SIG-M5 (cell line): ENCODE results near the gene PRKG2.
"Not testable (repeated sequence)": the region's sequence is repeated elsewhere in the genome, so short reads cannot be mapped to it uniquely, and the experiment has no call there.

Source experiments
- DNase-seq: peaks from one replicate; lab custom pipeline; 2025; lab: John Stamatoyannopoulos, UW

Gene PRKG2

GRCh38 chr4:81153714-81154323 is 61.2 kb downstream of the PRKG2 start:
- not testable (repeated sequence) for DNase-seq

GRCh38 chr4:81152839-81153713 is 61.9 kb downstream of the PRKG2 start:
- DNase-seq, result no peak

DNA sequence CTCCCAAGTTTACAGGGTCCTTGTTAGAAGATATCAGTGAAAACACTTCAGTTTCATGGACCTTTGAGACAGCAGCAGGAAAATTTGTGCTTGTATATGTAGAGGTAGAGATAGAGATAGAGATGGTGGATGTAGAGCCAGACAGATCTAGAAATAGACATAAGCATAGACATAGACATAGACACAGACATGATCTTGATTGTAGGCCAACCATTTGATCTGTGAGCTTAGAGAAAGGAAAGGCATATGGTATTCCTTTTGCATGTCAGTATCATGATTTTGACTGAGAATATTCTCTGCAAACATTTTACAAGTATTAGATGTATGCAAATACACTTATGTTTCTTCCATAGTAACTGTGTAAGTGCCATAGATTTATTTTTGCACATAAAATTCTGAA is 65.0 kb downstream of the PRKG2 start:
- DNase-seq, result no peak

- DNase-seq, result no peak
These were observed 66.4 kb downstream of the PRKG2 start for GRCh38 chr4:81148576-81148975.

GRCh38 chr4:81146466-81146865 is 68.6 kb downstream of the PRKG2 start:
- no peak for DNase-seq

GRCh38 chr4:81143183-81143582 is 71.8 kb downstream of the PRKG2 start:
- DNase-seq, result no peak

DNA sequence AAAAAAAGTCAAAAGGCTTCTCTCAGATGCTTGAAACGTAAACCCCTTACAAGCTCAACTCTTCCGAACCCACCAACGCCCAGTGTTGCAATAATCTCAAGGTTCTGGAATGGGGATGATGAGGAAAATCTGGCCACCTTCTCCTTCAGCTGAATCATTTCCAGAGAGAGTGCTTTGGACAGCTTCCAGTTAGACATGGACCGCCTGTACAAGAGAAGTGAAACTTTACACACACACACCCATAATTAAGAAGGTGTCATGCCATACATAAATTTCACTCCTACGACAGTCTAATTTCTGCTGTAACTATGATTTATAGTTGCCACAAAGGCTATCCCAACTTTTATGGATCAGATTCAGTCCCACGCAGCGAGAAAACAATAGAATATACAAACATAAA is 72.3 kb downstream of the PRKG2 start:
- DNase-seq, result no peak

DNA sequence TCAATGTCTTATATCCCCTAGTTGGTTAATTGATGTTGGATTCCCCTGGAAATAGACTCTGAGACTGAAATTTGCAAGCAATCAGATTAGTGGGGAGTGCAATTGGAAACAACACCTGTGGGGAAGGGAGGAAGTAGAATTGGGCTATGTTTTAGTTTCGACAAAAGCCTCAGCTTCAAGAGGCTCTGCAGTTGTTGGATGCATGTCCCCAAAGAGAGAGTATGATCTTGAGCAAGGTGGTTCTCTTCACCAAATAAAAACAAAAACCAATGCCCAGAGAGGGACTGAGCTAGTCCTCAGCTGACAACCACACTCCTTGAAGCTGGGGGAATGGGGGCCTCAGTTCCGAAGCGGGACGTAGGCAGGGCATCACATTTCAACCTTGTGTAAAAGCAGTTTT is 77.1 kb downstream of the PRKG2 start:
- DNase-seq, result no peak

- DNase-seq, result no peak
These were observed 77.6 kb downstream of the PRKG2 start for GRCh38 chr4:81137446-81137845.

- DNase-seq, result no peak
These were observed 78.7 kb downstream of the PRKG2 start for GRCh38 chr4:81136161-81136905.

DNA sequence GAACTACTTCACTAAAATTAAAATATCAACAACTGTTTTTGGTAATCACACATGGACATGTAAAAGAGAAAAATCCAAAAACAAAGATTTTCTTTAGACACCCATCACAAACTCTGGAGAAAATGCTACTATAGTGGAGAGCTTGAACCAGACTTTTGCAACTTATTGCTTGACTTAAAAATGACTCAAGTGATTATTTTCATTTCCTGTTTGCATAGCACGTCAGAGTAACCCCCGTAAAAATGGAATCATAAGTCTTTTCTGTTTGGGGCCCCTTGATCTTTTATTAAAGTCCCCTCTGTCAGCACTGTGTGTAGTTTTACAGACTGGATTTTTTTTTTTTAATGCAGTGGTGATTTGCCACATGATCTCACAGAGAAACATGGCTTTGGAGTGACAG is 79.5 kb downstream of the PRKG2 start:
- DNase-seq, result no peak

GRCh38 chr4:81131563-81131962 is 83.5 kb downstream of the PRKG2 start:
- no peak for DNase-seq

GRCh38 chr4:81131066-81131465 is 84.0 kb downstream of the PRKG2 start:
- no peak for DNase-seq

- no peak for DNase-seq
These were observed 84.5 kb downstream of the PRKG2 start for GRCh38 chr4:81130569-81130968.

GRCh38 chr4:81120055-81120454 is 95.0 kb downstream of the PRKG2 start:
- no peak for DNase-seq

DNA sequence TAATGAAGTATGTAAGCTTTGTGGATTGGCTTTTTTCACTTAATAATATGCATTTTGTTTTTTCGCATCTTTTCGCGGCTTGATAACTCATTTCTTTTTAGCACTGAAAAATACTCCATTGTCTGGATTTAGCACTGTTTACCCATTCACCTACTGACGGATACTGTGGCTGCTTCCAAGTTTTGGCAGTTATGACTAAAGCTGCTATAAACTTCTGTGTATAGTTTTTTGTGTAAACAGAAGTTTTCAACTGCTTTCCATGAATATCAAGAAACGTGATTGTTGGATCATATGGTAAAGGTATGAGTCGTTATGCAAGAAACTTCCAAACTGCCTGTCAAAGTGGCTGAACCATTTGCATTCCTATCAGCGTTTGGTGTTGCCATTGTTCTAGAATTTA is 96.9 kb downstream of the PRKG2 start:
- no peak for DNase-seq

- DNase-seq, result no peak
These were observed 98.5 kb downstream of the PRKG2 start for GRCh38 chr4:81116566-81116965.

- no peak for DNase-seq
These were observed 102.0 kb downstream of the PRKG2 start for GRCh38 chr4:81113024-81113423.

GRCh38 chr4:81109356-81109755 is 105.7 kb downstream of the PRKG2 start:
- DNase-seq, result no peak

GRCh38 chr4:81106150-81106549 is 108.9 kb downstream of the PRKG2 start:
- no peak for DNase-seq

GRCh38 chr4:81102107-81102506 is 112.9 kb downstream of the PRKG2 start:
- DNase-seq, result no peak

DNA sequence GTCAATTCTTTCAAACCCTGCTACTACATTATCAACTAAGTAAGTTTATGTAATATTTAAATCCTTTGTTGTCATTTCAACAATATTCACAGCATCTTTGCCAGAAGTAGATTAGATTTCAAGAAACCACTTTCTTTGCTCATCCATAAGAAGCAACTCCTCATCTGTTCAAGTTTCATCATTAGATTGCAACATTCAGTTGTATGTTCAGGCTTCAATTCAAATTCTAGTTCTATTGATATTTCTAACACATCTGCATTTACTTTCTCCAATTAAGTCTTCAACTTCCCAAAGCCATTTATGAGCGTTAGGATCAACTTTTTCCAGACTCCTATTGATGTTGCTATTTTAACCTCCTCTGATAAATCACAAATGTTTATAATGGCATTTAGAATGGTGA is 118.5 kb downstream of the PRKG2 start:
- no peak for DNase-seq

- no peak for DNase-seq
These were observed 119.6 kb downstream of the PRKG2 start for GRCh38 chr4:81095389-81095788.
